Stimulated activated CD4-positive, alpha-beta T cell treated with anti-CD3 and anti-CD28 coated beads, Interleukin-4, amount 100 ng/mL, for 4 hours (primary cell): ENCODE measurements around the gene MYL12A.

Experiments used
- DNase-seq, 2 experiments: peaks; one replicate each; pipeline ENCODE4 v3.0.0-alpha.2; 2020

The MYL12A gene

GRCh38 chr18:3225588-3225987 lies 22.0 kb upstream of the MYL12A start:
- DNase-seq, result no peak

- DNase-seq, result no peak
Measured at GRCh38 chr18:3226048-3226447, 21.6 kb upstream of the MYL12A start.

- DNase-seq, result no peak
Measured at GRCh38 chr18:3230401-3231334, 16.9 kb upstream of the MYL12A start.

GRCh38 chr18:3233004-3233403 lies 14.6 kb upstream of the MYL12A start:
- DNase-seq, result no peak

- no peak for DNase-seq
Measured at GRCh38 chr18:3233433-3234168, 14.0 kb upstream of the MYL12A start.

GRCh38 chr18:3234457-3234856 lies 13.1 kb upstream of the MYL12A start:
- no peak for DNase-seq

GRCh38 chr18:3235846-3236245 lies 11.8 kb upstream of the MYL12A start:
- no peak for DNase-seq

- DNase-seq, result no peak
Measured at GRCh38 chr18:3236470-3236869, 11.1 kb upstream of the MYL12A start.

- DNase-seq, result no peak
Measured at GRCh38 chr18:3238742-3239141, 8.9 kb upstream of the MYL12A start.

GRCh38 chr18:3245185-3245564 lies 2.4 kb upstream of the MYL12A start:
- no peak for DNase-seq

- peak; percentile 73 to 77 for DNase-seq
Measured at GRCh38 chr18:3245853-3246634, 1.6 kb upstream of the MYL12A start.

GRCh38 chr18:3246635-3247239 lies 864 bp upstream of the MYL12A start:
- DNase-seq, result peak in 1 of 2 experiments; percentile 12

- no peak for DNase-seq
Measured at GRCh38 chr18:3248062-3248657, 559 bp downstream of the MYL12A start.

GRCh38 chr18:3248658-3249359 lies 1.2 kb downstream of the MYL12A start:
- DNase-seq, result no peak

GRCh38 chr18:3250237-3251107 lies 2.9 kb downstream of the MYL12A start:
- no peak for DNase-seq

GRCh38 chr18:3251249-3251962 lies 3.8 kb downstream of the MYL12A start:
- DNase-seq, result no peak

GRCh38 chr18:3251963-3252277 lies 4.3 kb downstream of the MYL12A start:
- DNase-seq, result no peak

GRCh38 chr18:3252843-3253242 lies 5.2 kb downstream of the MYL12A start:
- DNase-seq, result no peak

GRCh38 chr18:3254725-3255124 lies 7.1 kb downstream of the MYL12A start:
- no peak for DNase-seq

- no peak for DNase-seq
Measured at GRCh38 chr18:3255611-3256165, 8.1 kb downstream of the MYL12A start.
